Right atrium auricular region (tissue), 2 donors: ENCODE measurements around the gene TRAPPC5. TPM values are rescaled to one million over a fixed set of nuclear protein-coding genes. Genes with fewer than 3 reads are reported as not detected.

Experiments
- DNase-seq: peaks from one replicate; pipeline ENCODE4 v3.0.0-alpha.2; 2019; ENCODE audit warnings: low spot score
- H3K27ac ChIP-seq, 2 donors: fragments of 200-600 bp; sonication (generic); 1 replicate in 1 of 2; 2 replicates in 1 of 2; pipeline ENCODE4 v1.5.1; 2016 to 2019
- H3K27me3 ChIP-seq, 2 donors: fragments of 200-600 bp; sonication (generic); one replicate each; pipeline versions ENCODE4 v1.5.1 to v1.6.0; 2017 to 2019
- H3K36me3 ChIP-seq: fragments of 200-600 bp; sonication (generic); one replicate; pipeline ENCODE4 v1.5.1; 2016
- H3K4me1 ChIP-seq, 2 donors: fragments of 200-600 bp; sonication (generic); one replicate each; pipeline versions ENCODE4 v1.5.1 to v1.6.0; 2017 to 2019
- H3K4me3 ChIP-seq, 2 donors: fragments of 200-600 bp; sonication (generic); 1 replicate in 1 of 2; 2 replicates in 1 of 2; pipeline ENCODE4 v1.5.1; 2017 to 2019; ENCODE audit warnings: mild to moderate bottlenecking in 1 of 2, moderate library complexity in 1 of 2
- H3K9me3 ChIP-seq, 2 donors: fragments of 200-600 bp; sonication (generic); one replicate each; pipeline ENCODE4 v1.5.1; 2019
- CTCF ChIP-seq, 2 donors: fragments of 200-600 bp; sonication (generic); IDR thresholded peaks; one replicate each; pipeline ENCODE4 v1.5.1; 2019; ENCODE audit warnings: antibody characterized with exemption in 2 of 2
- total RNA-seq, 2 donors: library from RNA; depleted of rRNA; stranded (reverse); fragments of >200 nt; gene quantifications; one replicate each; pipeline ENCODE4 v1.1.0, GENCODE V29; 2016

Gene TRAPPC5
- total RNA-seq, 2 donors from 2014 or later: 55.0 to 58.3 TPM

- H3K36me3 ChIP-seq: no peaks in the 10 kb centered on the region
- H3K27ac ChIP-seq: no peak overlapping the region
- peaks cover 0 to 10% of the 10 kb centered on the region in 2 donors for H3K27me3 ChIP-seq
- TF ChIP-seq CTCF (IDR thresholded peaks at IDR 0.05): no peak
- no peak for DNase-seq
- H3K9me3 ChIP-seq: no peaks in the 10 kb centered on the region
- peaks cover 0 to 7% of the 10 kb centered on the region in 2 donors for H3K4me1 ChIP-seq
- peak overlapping the region in 1 of 2 donors; percentile 43 for H3K4me3 ChIP-seq
Measured at GRCh38 chr19:7636317-7636690, 44.3 kb upstream of the TRAPPC5 start.

- Histone ChIP-seq H3K36me3 (no peaks in the 10 kb centered on the region), H3K4me3 (peak within 1 kb of the TSS; percentile 25 to 43), H3K4me1 (peaks cover 0 to 6% of the 10 kb centered on the region in 2 donors), H3K9me3 (no peaks in the 10 kb centered on the region), H3K27ac (peak within 1 kb of the TSS in 1 of 2 donors; percentile 51), H3K27me3 (peaks cover 0 to 10% of the 10 kb centered on the region in 2 donors)
- no peak for TF ChIP-seq CTCF (IDR thresholded peaks at IDR 0.05)
- no peak for DNase-seq
Measured at GRCh38 chr19:7636691-7637373, 43.8 kb upstream of the TRAPPC5 start, which contains the start of gene STXBP2. STXBP2 (plus strand) TSS chr19:7637110; CDS start chr19:7637150, 40 bp downstream.

- H3K27me3 ChIP-seq: peaks cover 0 to 10% of the 10 kb centered on the region in 2 donors
- no peaks in the 10 kb centered on the region for H3K9me3 ChIP-seq
- peak overlapping the region in 1 of 2 donors; percentile 51 for H3K27ac ChIP-seq
- peak overlapping the region; percentile 25 to 43 for H3K4me3 ChIP-seq
- peak; percentile 70 for DNase-seq
- TF ChIP-seq CTCF (IDR thresholded peaks at IDR 0.05): no peak
- H3K4me1 ChIP-seq: peaks cover 0 to 6% of the 10 kb centered on the region in 2 donors
- H3K36me3 ChIP-seq: no peaks in the 10 kb centered on the region
Measured at GRCh38 chr19:7637374-7638256, 43.0 kb upstream of the TRAPPC5 start.

- no peaks in the 10 kb centered on the region for H3K36me3 ChIP-seq
- H3K4me3 ChIP-seq: no peak overlapping the region
- DNase-seq: no peak
- peaks cover 0 to 10% of the 10 kb centered on the region in 2 donors for H3K27me3 ChIP-seq
- TF ChIP-seq CTCF (IDR thresholded peaks at IDR 0.05): no peak
- H3K4me1 ChIP-seq: peaks cover 0 to 6% of the 10 kb centered on the region in 2 donors
- H3K9me3 ChIP-seq: no peaks in the 10 kb centered on the region
- no peak overlapping the region for H3K27ac ChIP-seq
Measured at GRCh38 chr19:7638802-7639465, 41.7 kb upstream of the TRAPPC5 start.

- peaks cover 0 to 6% of the 10 kb centered on the region in 2 donors for H3K4me1 ChIP-seq
- no peak for TF ChIP-seq CTCF (IDR thresholded peaks at IDR 0.05)
- no peak overlapping the region for H3K4me3 ChIP-seq
- H3K27ac ChIP-seq: no peak overlapping the region
- H3K27me3 ChIP-seq: peaks cover 0 to 10% of the 10 kb centered on the region in 2 donors
- H3K9me3 ChIP-seq: no peaks in the 10 kb centered on the region
- no peaks in the 10 kb centered on the region for H3K36me3 ChIP-seq
- no peak for DNase-seq
Measured at GRCh38 chr19:7639863-7640348, 40.7 kb upstream of the TRAPPC5 start.
